Uterus (tissue), 4 donors: Measurements from ENCODE around the gene PDYN. TPM values are rescaled to one million over a fixed set of nuclear protein-coding genes. Genes with fewer than 3 reads are reported as not detected.

Experiments used
- DNase-seq, 2 donors: peaks; one replicate each; pipeline ENCODE4 v3.0.0-alpha.2; 2019 to 2020
- H3K27ac ChIP-seq, 2 donors: fragments of 200-600 bp; sonication (generic); 1 replicate in 1 of 2; 2 replicates in 1 of 2; pipeline ENCODE4 v1.5.1; 2016 to 2018
- H3K27me3 ChIP-seq, 2 donors: fragments of 200-600 bp; sonication (generic); one replicate each; pipeline ENCODE4 v1.5.1; 2018 to 2019; ENCODE audit warnings: control low read depth in 1 of 2
- H3K36me3 ChIP-seq, 2 donors: fragments of 200-600 bp; sonication (generic); one replicate each; pipeline ENCODE4 v1.5.1; 2019; ENCODE audit warnings: control low read depth in 1 of 2
- H3K4me1 ChIP-seq, 2 donors: fragments of 200-600 bp; sonication (generic); one replicate each; pipeline ENCODE4 v1.5.1; 2018 to 2019; ENCODE audit warnings: control low read depth in 1 of 2
- H3K4me3 ChIP-seq, 2 donors: fragments of 200-600 bp; sonication (generic); 1 replicate in 1 of 2; 2 replicates in 1 of 2; pipeline ENCODE4 v1.5.1; 2018 to 2019; ENCODE audit warnings: mild to moderate bottlenecking in 1 of 2
- H3K9me3 ChIP-seq, 2 donors: fragments of 200-600 bp; sonication (generic); one replicate each; pipeline ENCODE4 v1.5.1; 2019; ENCODE audit warnings: control low read depth in 1 of 2
- POLR2A ChIP-seq, 2 donors: fragments of 450-650 bp; IDR thresholded peaks; one replicate each; pipeline ENCODE4 v1.6.1; 2016; ENCODE audit warnings: antibody characterized with exemption in 2 of 2, mild to moderate bottlenecking in 1 of 2, moderate library complexity in 1 of 2
- intact Hi-C: fragments of 100-400 bp; cut with DNase I; formaldehyde crosslinking; loops from one replicate; pipeline ENCODE4 v1.15.1; 2023; ENCODE audit warnings: low total_unique reads
- total RNA-seq, 4 donors: library from RNA; depleted of rRNA in 3 of 4; stranded (reverse); fragments of >200 nt in 3 of 4; gene quantifications; one replicate each; pipeline versions ENCODE4 v1.1.0 to v1.2.4, GENCODE V29; 2014 to 2023
- TF ChIP-seq, protein P1 (sequence below), 4 experiments: fragments of 200-600 bp in 2 of 4; fragments of 450-650 bp in 2 of 4; sonication (generic) in 2 of 4; IDR thresholded peaks; one replicate each; pipeline ENCODE4 v1.5.1; 2016 to 2019; ENCODE audit warnings: antibody characterized with exemption in 4 of 4, mild to moderate bottlenecking in 2 of 4, moderate library complexity in 1 of 4
- donor health status: DM: yes; HTN: yes; CAD: no.

Gene PDYN
- total RNA-seq, 4 donors from 2014 or later = not detected

GRCh38 chr20:1946442-1946761 lies 47.5 kb downstream of the PDYN start:
- Histone ChIP-seq H3K27ac (peak overlapping the region in 1 of 2 donors; percentile 35), H3K4me1 (no peaks in the 10 kb centered on the region), H3K27me3 (no peaks in the 10 kb centered on the region), H3K36me3 (no peaks in the 10 kb centered on the region), H3K4me3 (peak overlapping the region in 1 of 2 donors; percentile 27), H3K9me3 (no peaks in the 10 kb centered on the region)
- no peak for TF ChIP-seq POLR2A (IDR thresholded peaks at IDR 0.05)
- TF ChIP-seq, protein P1, sequence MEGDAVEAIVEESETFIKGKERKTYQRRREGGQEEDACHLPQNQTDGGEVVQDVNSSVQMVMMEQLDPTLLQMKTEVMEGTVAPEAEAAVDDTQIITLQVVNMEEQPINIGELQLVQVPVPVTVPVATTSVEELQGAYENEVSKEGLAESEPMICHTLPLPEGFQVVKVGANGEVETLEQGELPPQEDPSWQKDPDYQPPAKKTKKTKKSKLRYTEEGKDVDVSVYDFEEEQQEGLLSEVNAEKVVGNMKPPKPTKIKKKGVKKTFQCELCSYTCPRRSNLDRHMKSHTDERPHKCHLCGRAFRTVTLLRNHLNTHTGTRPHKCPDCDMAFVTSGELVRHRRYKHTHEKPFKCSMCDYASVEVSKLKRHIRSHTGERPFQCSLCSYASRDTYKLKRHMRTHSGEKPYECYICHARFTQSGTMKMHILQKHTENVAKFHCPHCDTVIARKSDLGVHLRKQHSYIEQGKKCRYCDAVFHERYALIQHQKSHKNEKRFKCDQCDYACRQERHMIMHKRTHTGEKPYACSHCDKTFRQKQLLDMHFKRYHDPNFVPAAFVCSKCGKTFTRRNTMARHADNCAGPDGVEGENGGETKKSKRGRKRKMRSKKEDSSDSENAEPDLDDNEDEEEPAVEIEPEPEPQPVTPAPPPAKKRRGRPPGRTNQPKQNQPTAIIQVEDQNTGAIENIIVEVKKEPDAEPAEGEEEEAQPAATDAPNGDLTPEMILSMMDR (IDR thresholded peaks at IDR 0.05) = no peak
- intact Hi-C loops = no loop called here
- no peak for DNase-seq

- TF ChIP-seq, protein P1 (IDR thresholded peaks at IDR 0.05) = no peak
- TF ChIP-seq POLR2A (IDR thresholded peaks at IDR 0.05) = no peak
- Histone ChIP-seq H3K9me3 (no peaks in the 10 kb centered on the region), H3K4me3 (no peak overlapping the region), H3K27ac (no peak overlapping the region), H3K4me1 (no peaks in the 10 kb centered on the region), H3K27me3 (no peaks in the 10 kb centered on the region), H3K36me3 (no peaks in the 10 kb centered on the region)
- intact Hi-C loops = no loop called here
- no peak for DNase-seq
Measured at GRCh38 chr20:1945660-1946059, 48.2 kb downstream of the PDYN start.

GRCh38 chr20:1945134-1945618 lies 48.7 kb downstream of the PDYN start:
- intact Hi-C loops = no loop called here
- TF ChIP-seq POLR2A (IDR thresholded peaks at IDR 0.05) = no peak
- TF ChIP-seq, protein P1 (IDR thresholded peaks at IDR 0.05) = no peak
- no peaks in the 10 kb centered on the region for H3K36me3 ChIP-seq

GRCh38 chr20:1944345-1945091 lies 49.3 kb downstream of the PDYN start:
- Histone ChIP-seq H3K4me1 (no peaks in the 10 kb centered on the region), H3K9me3 (no peaks in the 10 kb centered on the region), H3K4me3 (no peak overlapping the region), H3K27ac (peak overlapping the region in 1 of 2 donors; percentile 30), H3K36me3 (no peaks in the 10 kb centered on the region), H3K27me3 (no peaks in the 10 kb centered on the region)
- TF ChIP-seq POLR2A (IDR thresholded peaks at IDR 0.05) = no peak
- TF ChIP-seq, protein P1 (IDR thresholded peaks at IDR 0.05) = no peak
- intact Hi-C loops = no loop called here
- DNase-seq = no peak

More at GRCh38 chr20:1945134-1945618, 48.7 kb downstream of the PDYN start:
- Histone ChIP-seq H3K4me1 (no peaks in the 10 kb centered on the region), H3K4me3 (no peak overlapping the region), H3K9me3 (no peaks in the 10 kb centered on the region), H3K27me3 (no peaks in the 10 kb centered on the region), H3K27ac (peak overlapping the region in 1 of 2 donors; percentile 30)
- peak; percentile 47 to 54 for DNase-seq

GRCh38 chr20:1943275-1944002 lies 50.4 kb downstream of the PDYN start:
- DNase-seq = no peak
- H3K36me3 ChIP-seq = no peaks in the 10 kb centered on the region
- no peaks in the 10 kb centered on the region for H3K9me3 ChIP-seq
- intact Hi-C loops = no loop called here
- H3K27me3 ChIP-seq = no peaks in the 10 kb centered on the region
- TF ChIP-seq POLR2A (IDR thresholded peaks at IDR 0.05) = no peak
- TF ChIP-seq, protein P1 (IDR thresholded peaks at IDR 0.05) = no peak
- no peaks in the 10 kb centered on the region for H3K4me1 ChIP-seq
- H3K27ac ChIP-seq = no peak overlapping the region
- no peak overlapping the region for H3K4me3 ChIP-seq
